CD14-positive monocyte (primary cell): ENCODE results near the gene KYNU. TPM values are rescaled to one million over a fixed set of nuclear protein-coding genes. Genes with fewer than 3 reads are reported as not detected.
A peak's percentile ranks its signal among the peaks of the same experiment; 100 is the strongest.

Experiments
- DNase-seq, 3 donors: peaks; one replicate each; pipeline ENCODE4 v3.0.0-alpha.2; 2011 to 2022
- H2AFZ ChIP-seq: 2 replicates; pipeline ENCODE4 v1.6.0; 2012; ENCODE audit warnings: mild to moderate bottlenecking, low read depth, low read length, inconsistent platforms; ENCODE audit not compliant: insufficient read depth, poor library complexity, severe bottlenecking
- H3K27ac ChIP-seq, 2 donors: 1 replicate in 1 of 2; 2 replicates in 1 of 2; pipeline ENCODE4 v1.5.1; 2012 to 2013; ENCODE audit warnings: low read length in 2 of 2, control low read depth in 1 of 2, inconsistent platforms in 1 of 2, low read depth in 1 of 2, mild to moderate bottlenecking in 1 of 2
- H3K27me3 ChIP-seq, 2 donors: one replicate each; pipeline versions ENCODE4 v1.6.0 to v1.6.1; 2011 to 2013; ENCODE audit warnings: low read length in 2 of 2; ENCODE audit not compliant: control insufficient read depth in 2 of 2, insufficient read depth in 2 of 2
- H3K36me3 ChIP-seq, 2 donors: replicated peaks in 1 of 2; 1 replicate in 1 of 2; 2 replicates in 1 of 2; pipeline versions ENCODE4 v1.5.1 to v1.6.1; 2012 to 2013; ENCODE audit warnings: low read length in 2 of 2, control low read depth in 1 of 2, inconsistent platforms in 1 of 2, mild to moderate bottlenecking in 1 of 2; ENCODE audit not compliant: insufficient read depth in 2 of 2, control insufficient read depth in 1 of 2
- H3K4me1 ChIP-seq, 2 donors: 1 replicate in 1 of 2; 2 replicates in 1 of 2; pipeline versions ENCODE4 v1.5.1 to v1.6.1; 2012 to 2013; ENCODE audit warnings: low read length in 2 of 2, control low read depth in 1 of 2, inconsistent platforms in 1 of 2, mild to moderate bottlenecking in 1 of 2, moderate library complexity in 1 of 2; ENCODE audit not compliant: insufficient read depth in 2 of 2, control insufficient read depth in 1 of 2
- H3K4me2 ChIP-seq: replicated peaks from 2 replicates; pipeline ENCODE3; 2012; ENCODE audit warnings: low read length, moderate library complexity, mild to moderate bottlenecking; ENCODE audit not compliant: poor library complexity, severe bottlenecking; ENCODE audit errors: extremely low read depth
- H3K4me3 ChIP-seq, 3 experiments: fragments of 200-600 bp in 1 of 3; sonication (generic) in 1 of 3; replicated peaks in 1 of 3; 1 replicate in 2 of 3; 2 replicates in 1 of 3; pipeline ENCODE4 v1.5.1; 2011 to 2013; ENCODE audit warnings: low read length in 3 of 3, mild to moderate bottlenecking in 3 of 3, control low read depth in 2 of 3, low read depth in 2 of 3, inconsistent platforms in 1 of 3, moderate library complexity in 1 of 3
- H3K79me2 ChIP-seq: 2 replicates; pipeline ENCODE4 v1.6.0; 2012; ENCODE audit warnings: mild to moderate bottlenecking, control low read depth, inconsistent platforms, low read length, moderate library complexity; ENCODE audit not compliant: insufficient read depth
- H3K9ac ChIP-seq: 2 replicates; pipeline ENCODE4 v1.6.0; 2017; ENCODE audit warnings: low read length, mild to moderate bottlenecking; ENCODE audit not compliant: insufficient read depth, poor library complexity, severe bottlenecking
- H3K9me3 ChIP-seq, 2 donors: replicated peaks in 1 of 2; 1 replicate in 1 of 2; 2 replicates in 1 of 2; pipeline versions ENCODE4 v1.5.1 to v1.6.1; 2012 to 2013; ENCODE audit warnings: low read length in 2 of 2, control low read depth in 1 of 2; ENCODE audit not compliant: control insufficient read depth in 1 of 2, insufficient read depth in 1 of 2
- H4K20me1 ChIP-seq: 2 replicates; pipeline ENCODE4 v1.6.0; 2012; ENCODE audit warnings: mild to moderate bottlenecking, low read length, control low read depth, moderate library complexity; ENCODE audit not compliant: insufficient read depth
- H3K27ac Mint-ChIP-seq, 7 donors: one replicate each; pipeline ENCODE4 v1.8.0; 2020; ENCODE audit warnings: mild to moderate bottlenecking in 7 of 7, mixed read lengths in 7 of 7, moderate library complexity in 6 of 7, inconsistent platforms in 2 of 7
- H3K27me3 Mint-ChIP-seq, 3 donors: one replicate each; pipeline ENCODE4 v1.8.0; 2021 to 2022; ENCODE audit warnings: low read depth in 3 of 3, mild to moderate bottlenecking in 3 of 3, mixed read lengths in 3 of 3, moderate library complexity in 3 of 3, inconsistent platforms in 1 of 3
- H3K36me3 Mint-ChIP-seq, 2 donors: one replicate each; pipeline ENCODE4 v1.8.0; 2020; ENCODE audit warnings: mixed read lengths in 2 of 2, inconsistent platforms in 1 of 2, mild to moderate bottlenecking in 1 of 2
- H3K4me1 Mint-ChIP-seq: one replicate; pipeline ENCODE4 v1.8.0; 2020; ENCODE audit warnings: mild to moderate bottlenecking, mixed read lengths
- H3K4me3 Mint-ChIP-seq, 2 donors: one replicate each; pipeline ENCODE4 v1.8.0; 2020; ENCODE audit warnings: mild to moderate bottlenecking in 2 of 2, mixed read lengths in 2 of 2, moderate library complexity in 1 of 2
- H3K9me3 Mint-ChIP-seq, 7 donors: one replicate each; pipeline ENCODE4 v1.8.0; 2020 to 2022; ENCODE audit warnings: mixed read lengths in 7 of 7, mild to moderate bottlenecking in 6 of 7, moderate library complexity in 6 of 7, inconsistent platforms in 2 of 7
- CTCF ChIP-seq: fragments of 200-600 bp; IDR thresholded peaks from one replicate; pipeline ENCODE4 v1.8.0; 2022; ENCODE audit warnings: antibody characterized with exemption, mild to moderate bottlenecking
- WGBS: methylation state at CpG from one replicate; pipeline ENCODE4 v1.1.5; 2013; ENCODE audit warnings: missing lambda C conversion rate; ENCODE audit not compliant: insufficient coverage; 5-methylcytosine and 5-hydroxymethylcytosine counted together
- intact Hi-C, 2 donors: fragments of 100-400 bp; cut with micrococcal nuclease; formaldehyde crosslinking; loops; one replicate each; pipeline versions ENCODE4 v1.15.0 to v1.15.1; 2023
- polyA plus RNA-seq, 3 donors: library from polyadenylated mRNA; depleted of rRNA in 1 of 3; unstranded in 2 of 3; stranded (reverse) in 1 of 3; fragments of 300-500 nt in 2 of 3; fragments of >200 nt in 1 of 3; fragmentation: Illumina TruSeq in 2 of 3; gene quantifications; 1 replicate in 2 of 3; 2 replicates in 1 of 3; pipeline ENCODE4 v1.2.3, GENCODE V29; 2012 to 2021

The KYNU gene
- polyA plus RNA-seq, 3 donors: 40.7 to 132 (median 131) TPM

GRCh38 chr2:143068509-143068908 lies 191.0 kb downstream of the KYNU start:
- Mint-ChIP-seq H3K36me3 (no peaks in the 10 kb centered on the region), H3K27me3 (no peaks in the 10 kb centered on the region), H3K4me3 (peak overlapping the region in 1 of 2 donors; percentile 20), H3K9me3 (peaks cover 3 to 15% (median 5%) of the 10 kb centered on the region in 7 donors), H3K4me1 (peaks cover 24% of the 10 kb centered on the region), H3K27ac (peak overlapping the region; percentile 67 to 91 (median 78))
- Histone ChIP-seq H2AFZ (no peak overlapping the region), H3K79me2 (no peaks in the 10 kb centered on the region), H3K9me3 (peaks cover 0 to 8% of the 10 kb centered on the region in 2 donors), H3K4me1 (peaks cover 13 to 30% of the 10 kb centered on the region in 2 donors), H3K9ac (no peak overlapping the region), H3K36me3 (no peaks in the 10 kb centered on the region), H3K27ac (peak overlapping the region in 1 of 2 donors; percentile 57), H3K4me2 (peak overlapping the region; percentile 20), H3K4me3 (peak overlapping the region in 1 of 3 experiments; percentile 15), H4K20me1 (no peaks in the 10 kb centered on the region), H3K27me3 (no peaks in the 10 kb centered on the region)
- intact Hi-C loops: no loop called here
- WGBS: no CpG with 5 or more reads among the region's 3 CpGs
- peak; percentile 89 to 94 (median 92) for DNase-seq
- no peak for TF ChIP-seq CTCF

DNA sequence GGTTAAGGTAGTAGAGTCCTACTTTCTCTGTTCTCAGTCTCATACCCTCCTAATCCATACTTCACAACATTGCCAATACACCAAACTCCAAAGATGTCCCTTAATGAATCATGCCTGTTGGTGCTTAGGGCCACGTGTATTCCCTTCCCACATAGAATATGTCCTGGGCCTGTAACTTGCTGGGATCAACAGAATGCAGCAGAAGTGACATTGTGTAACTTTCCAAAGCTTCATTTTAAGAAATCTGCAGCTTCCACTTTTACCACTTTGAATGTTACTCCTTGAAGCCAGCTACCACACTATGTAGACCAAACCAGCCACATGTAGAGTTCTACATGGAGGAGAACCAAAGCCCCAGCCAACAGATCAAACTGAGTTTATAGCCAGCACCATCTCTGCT lies 193.2 kb downstream of the KYNU start:
- Histone ChIP-seq H3K4me2 (no peak overlapping the region), H3K27me3 (no peaks in the 10 kb centered on the region), H3K79me2 (no peaks in the 10 kb centered on the region), H3K9ac (no peak overlapping the region), H3K9me3 (peaks cover 0 to 5% of the 10 kb centered on the region in 2 donors), H3K36me3 (no peaks in the 10 kb centered on the region), H3K4me1 (peaks cover 13 to 30% of the 10 kb centered on the region in 2 donors), H3K27ac (peak overlapping the region in 1 of 2 donors; percentile 68), H3K4me3 (no peak overlapping the region), H2AFZ (peak overlapping the region; percentile 23), H4K20me1 (no peaks in the 10 kb centered on the region)
- peaks cover 0 to 18% (median 5%) of the 10 kb centered on the region in 7 donors for H3K9me3 Mint-ChIP-seq
- intact Hi-C loops: no loop called here
- H3K27me3 Mint-ChIP-seq: no peaks in the 10 kb centered on the region
- H3K27ac Mint-ChIP-seq: peak overlapping the region; percentile 81 to 91 (median 85)
- no peak overlapping the region for H3K4me3 Mint-ChIP-seq
- no peak for TF ChIP-seq CTCF
- no CpG with 5 or more reads among the region's 1 CpG for WGBS
- peak in 1 of 3 donors; percentile 32 for DNase-seq
- H3K36me3 Mint-ChIP-seq: no peaks in the 10 kb centered on the region
- peaks cover 24% of the 10 kb centered on the region for H3K4me1 Mint-ChIP-seq
